NCI-H2196 treated with DMSO at 0.1 percent for 48 hours (cell line): ENCODE measurements around the gene AP1G2.
A peak's percentile ranks its signal among the peaks of the same experiment; 100 is the strongest.

Experiments used
- DNase-seq: peaks from one replicate; lab custom pipeline; 2025; ENCODE audit not compliant: unreplicated experiment; lab: John Stamatoyannopoulos, UW

The AP1G2 gene

DNA sequence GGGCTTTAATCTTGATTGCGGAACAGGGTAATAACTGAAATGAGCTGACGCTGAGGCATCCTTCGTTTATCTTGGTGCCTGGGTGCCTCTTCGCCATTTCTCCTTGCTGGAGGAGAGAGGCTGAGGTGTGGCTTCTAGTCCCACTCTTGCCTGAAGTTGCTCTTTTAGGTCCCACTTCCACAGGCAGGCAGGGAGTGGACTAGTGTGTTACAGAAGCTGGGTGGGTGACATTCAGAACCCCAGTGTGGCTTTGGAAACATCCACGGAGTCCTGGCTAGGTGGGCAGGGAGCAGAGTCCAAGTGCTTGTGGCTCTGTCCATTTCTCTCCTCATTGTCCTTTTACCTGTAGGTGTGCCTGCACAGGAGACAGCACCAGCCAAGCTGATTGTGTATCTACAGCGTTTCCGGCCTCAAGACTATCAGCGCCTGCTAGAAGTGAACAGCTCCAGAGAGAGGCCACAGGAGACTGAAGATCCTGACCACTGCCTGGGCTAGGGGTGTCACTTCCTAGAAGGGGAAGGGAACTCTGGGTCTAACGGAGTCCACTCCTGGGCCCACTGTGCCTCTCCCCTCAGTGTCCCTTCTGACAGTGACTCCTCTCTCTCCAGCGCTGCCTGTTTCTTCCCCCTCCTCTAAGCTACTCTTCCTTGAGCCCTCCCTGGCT lies 9.1 kb downstream of the AP1G2 start:
- no peak for DNase-seq

DNA sequence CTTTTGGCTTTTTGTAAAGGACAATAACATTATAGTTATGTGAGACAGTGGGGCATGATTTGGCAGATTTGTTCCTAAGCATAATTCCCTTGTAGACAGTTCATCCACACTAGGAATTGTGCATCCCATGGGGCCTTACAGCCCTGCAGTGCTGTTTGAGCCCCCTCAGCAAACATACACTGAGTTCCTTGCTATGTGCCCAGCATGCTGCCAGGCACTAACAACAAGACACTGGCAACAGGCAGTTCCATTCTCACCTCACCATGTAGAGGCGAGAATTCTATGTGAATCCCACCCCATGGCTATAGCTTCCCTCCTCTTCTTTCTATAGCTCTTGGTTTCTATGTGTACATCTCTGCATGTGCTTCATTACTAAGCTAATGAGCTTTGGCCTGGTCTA lies 9.6 kb downstream of the AP1G2 start:
- DNase-seq, result no peak

DNA sequence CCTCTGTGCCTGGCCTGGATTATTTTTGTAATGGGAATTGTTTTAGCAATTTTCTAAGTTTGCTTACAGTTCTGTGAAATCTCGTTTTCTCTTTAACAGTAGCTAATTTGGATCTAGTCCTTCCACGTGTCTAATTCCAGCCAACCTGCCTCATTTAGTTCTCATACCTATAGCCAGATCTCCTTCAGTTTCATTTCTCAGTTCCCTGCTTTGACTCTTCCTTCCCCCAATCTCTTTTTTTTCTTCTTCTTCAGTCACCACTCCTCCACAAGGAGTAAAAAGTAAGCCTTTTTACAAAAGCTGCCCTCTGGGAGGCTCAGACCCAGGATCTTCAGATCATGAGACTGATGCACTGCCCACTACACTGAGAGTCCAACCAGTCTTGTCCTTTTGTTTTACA lies 10.1 kb downstream of the AP1G2 start:
- DNase-seq, result no peak

DNA sequence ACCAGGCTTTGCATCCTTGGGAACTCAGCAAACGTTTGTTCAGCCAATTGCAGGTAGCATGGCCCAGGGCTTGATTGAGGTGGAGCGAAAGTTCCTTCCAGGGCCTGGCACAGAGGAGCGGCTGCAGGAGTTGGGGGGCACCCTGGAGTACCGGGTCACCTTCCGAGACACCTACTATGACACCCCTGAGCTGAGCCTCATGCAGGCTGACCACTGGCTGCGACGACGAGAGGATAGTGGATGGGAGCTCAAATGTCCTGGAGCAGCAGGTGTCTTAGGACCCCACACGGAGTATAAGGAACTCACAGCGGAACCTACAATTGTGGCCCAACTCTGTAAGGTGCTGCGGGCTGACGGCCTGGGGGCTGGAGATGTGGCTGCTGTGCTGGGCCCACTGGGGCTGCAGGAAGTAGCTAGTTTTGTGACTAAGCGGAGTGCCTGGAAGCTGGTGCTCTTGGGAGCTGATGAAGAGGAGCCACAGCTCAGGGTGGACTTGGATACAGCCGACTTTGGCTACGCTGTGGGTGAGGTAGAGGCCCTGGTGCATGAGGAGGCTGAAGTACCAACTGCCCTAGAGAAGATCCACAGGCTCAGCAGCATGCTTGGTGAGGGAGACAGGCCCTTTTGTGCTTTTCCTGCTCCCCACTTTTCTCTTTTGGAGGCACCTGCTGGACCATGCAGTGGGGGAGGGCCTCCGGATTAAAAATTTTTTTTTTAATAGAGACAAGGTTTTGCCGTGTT lies 10.7 kb downstream of the AP1G2 start:
- DNase-seq, result no peak

DNA sequence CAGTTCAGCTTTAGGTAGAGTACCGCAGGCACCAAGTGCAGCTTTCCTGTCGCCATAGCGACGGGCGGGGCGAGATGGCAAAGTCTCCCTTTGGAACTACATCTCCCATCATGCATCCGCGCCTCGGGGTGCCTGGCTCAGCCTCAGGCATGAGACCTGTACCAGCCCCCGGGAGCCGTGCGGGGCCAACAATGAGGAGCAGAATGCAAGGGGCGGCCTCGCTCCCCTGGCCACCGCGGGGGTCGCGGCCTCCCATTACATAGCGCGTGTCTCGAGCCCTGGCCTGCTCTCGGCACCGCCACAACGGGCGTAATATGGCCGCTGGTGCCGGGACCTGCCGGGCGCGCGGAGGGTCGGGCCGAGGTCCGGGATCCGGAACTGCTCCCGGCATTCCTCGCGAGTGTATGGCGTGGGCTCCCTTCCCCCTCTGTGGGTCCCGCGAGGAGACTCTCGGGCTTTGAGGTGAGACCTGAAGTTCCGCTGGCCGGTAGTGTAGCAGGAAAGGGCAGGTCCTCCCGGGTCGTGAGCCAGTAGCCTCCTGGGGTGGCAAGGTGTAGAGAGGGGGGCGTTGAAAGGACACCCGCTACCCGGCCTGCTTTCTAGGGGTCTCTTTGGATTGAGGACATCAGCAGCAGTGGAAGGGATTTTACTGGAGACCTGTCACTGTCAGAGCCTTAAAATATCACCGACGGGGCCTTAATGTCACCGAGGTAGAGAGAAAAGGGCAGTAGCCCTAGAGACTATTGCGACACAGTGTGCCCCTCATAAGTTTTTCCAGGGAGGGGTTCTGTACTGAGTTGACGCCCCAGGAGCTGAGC lies 11.5 kb downstream of the AP1G2 start, which contains the start of gene THTPA:
TSS of gene THTPA (plus strand) at position 390 of the 818 bp plus-strand sequence. CDS start 487 bp downstream, outside the sequence.
- peak; percentile 79 for DNase-seq

DNA sequence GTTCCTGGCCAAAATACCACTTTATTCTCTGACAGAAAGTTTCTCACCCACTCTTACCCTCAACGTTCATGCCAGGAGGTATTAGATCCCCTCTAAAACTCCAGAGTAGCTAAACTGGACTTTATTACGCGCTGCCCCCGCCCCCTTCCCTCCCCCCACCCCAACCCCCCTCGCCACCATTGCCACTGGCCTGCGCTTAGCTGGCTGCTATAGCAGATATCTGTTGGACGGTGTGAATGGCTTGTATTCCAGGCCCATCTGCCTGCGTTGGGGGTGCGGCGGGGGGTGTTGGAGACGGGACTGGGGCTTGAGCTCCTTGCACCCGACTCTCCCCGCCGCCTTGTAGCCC lies 12.1 kb downstream of the AP1G2 start:
- DNase-seq, result no peak

DNA sequence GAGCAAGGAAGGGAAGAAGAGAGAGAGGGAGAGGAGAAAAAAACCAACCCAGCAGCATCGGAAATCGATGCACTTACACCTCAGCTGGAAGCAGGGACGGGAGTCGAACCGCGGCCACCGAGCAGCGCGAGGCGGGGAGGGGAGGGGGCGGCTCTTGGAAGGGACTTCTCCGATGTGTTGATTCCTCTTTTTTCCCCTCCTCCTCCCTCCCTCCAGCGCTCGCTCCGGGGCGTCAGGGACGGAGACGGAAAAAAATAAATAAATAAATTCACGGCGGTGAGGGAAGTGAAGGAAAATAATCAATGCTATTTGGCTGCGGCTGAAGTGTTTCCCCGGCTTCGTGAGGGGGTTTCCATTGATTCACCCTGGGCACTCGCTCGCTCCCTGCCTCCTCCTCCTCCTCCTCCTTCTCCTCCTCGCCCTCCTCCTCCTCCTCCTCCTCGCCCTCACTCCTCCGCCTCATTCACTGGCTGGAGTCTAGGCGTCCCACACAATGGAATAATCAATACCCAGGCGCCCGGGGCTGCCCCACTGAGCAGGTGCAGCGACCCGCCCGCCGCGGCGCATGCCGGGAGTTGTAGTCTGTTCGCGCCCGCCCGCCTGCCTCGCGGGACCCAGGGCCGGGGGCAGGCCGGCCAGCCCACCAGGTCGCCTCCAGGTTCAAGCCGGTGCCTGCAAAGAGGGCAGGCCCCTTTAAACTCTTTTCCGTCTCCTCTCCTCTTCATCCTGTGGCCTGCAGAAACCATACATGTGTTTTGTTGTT lies 16.1 kb downstream of the AP1G2 start, which contains the start of gene ZFHX2:
TSS of gene ZFHX2 (minus strand) at position 500 of the 763 bp plus-strand sequence. CDS start 16,440 bp downstream, outside the sequence.
- peak; percentile 55 for DNase-seq

DNA sequence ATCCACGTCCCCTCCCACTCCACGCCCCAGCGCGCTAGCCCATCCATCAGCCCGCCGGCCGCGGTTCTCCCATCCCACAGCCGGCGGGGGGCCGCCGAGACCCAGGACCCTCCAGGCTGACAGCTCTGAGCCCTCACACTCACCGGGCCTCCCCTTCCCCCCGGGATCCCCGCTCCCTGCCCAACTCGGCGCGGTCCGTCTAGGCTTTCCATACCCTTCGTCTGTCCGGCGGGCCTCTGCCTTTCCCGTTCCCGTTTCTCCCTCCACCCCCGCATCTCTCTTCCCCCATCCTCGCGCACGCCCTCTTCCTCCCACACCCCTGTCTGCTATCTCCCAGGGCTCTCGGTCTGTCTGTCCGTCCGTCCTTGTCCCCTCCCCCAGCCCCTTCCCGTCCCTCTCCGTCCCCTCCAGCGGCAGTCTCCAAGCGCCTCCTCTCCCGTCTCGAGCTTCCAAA lies 16.8 kb downstream of the AP1G2 start:
- DNase-seq, result no peak

DNA sequence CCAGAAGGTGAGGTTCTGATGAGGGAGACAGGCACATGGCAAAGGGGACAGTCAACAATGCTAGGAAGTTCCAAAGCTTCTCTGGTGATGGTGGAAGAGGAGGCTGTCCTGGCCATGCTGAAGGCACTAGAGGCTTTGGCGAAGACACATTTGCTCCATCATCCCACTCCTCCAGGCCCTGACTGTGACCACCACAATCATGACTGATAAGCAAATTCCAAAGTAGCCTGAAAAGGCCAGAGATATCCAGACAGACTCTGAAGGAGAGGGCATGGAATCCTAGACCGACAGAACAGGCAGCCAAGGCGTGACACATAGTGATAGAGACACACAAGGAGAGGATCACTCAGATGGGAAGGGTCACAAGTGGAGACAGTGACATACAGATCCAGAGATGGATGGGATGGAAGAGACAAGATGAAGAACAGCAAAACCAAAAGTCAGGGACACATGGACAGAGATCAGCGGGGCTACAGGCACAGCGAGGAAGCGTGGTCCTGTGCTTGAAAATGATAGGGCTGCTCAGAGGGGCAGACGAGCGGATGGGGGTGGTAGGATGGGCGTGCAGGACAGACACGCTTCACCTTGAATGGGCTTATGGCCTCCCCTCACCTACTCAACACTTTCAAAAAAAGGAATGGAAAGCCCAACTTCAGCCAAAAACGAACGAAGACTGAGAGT lies 17.3 kb downstream of the AP1G2 start:
- DNase-seq, result no peak

DNA sequence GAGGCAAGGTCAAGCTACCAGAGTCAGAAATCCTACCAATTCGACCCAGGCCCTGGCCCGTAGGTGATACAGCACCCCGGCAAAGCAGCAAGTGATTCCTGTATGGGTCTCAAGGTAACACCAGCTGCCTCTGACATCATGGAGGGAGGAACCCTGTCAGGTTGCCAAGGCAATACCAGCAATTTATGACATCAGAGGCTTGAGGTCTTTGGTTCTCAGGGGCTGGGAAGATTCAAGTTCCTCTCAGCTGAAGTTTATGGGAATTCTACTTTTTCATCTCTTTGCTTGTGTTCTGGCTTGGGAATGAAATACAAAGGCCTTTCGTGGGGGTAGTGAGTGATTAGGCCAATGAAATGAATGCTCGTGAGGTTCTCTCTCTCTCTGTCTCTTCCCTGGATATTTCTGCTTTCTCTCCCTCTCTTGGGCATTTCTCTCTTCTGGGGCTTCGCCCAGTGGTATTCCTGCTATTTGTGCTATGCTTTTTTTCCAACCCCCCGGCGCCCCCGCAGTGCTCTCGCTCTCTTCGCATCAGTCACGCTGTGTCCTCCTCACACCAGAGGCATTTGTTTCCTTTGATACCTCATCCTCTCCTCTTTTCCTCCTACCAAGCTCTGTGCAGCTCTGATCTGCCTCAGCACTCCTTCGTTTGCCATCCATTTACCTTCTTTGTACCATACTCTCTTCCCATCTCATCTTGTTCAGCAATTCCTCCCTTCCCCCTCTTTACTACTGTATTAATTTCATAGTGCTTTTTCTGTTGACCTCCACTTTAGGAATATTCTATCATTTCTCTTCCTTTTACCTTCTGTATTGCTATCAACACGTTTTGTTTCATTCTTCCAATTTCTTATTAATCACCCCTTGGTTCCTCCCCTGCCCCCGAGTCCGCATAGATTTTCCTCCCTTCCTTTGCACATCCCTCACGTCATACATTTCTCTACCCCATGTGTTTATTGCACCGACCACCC lies 19.0 kb downstream of the AP1G2 start:
- peak; percentile 27 for DNase-seq

DNA sequence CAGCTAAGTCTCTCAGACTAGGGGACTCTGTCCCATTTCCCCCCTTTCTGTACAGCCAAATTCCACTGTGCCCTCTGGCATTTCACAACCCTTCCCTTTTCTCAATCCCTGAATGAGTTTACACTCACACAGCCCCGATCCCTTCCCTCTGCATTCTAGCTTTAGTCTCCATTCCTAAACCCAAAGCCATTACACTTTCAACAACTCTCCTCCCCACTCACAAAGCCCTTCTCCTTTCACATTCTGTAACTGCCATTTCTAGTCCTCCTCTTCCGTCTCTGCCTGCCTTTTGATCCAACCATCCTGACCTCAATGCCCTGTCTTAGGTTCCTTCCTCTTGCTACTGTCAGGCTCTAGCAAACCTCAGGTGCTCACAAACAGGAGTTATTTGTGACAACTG lies 19.7 kb downstream of the AP1G2 start:
- no peak for DNase-seq

DNA sequence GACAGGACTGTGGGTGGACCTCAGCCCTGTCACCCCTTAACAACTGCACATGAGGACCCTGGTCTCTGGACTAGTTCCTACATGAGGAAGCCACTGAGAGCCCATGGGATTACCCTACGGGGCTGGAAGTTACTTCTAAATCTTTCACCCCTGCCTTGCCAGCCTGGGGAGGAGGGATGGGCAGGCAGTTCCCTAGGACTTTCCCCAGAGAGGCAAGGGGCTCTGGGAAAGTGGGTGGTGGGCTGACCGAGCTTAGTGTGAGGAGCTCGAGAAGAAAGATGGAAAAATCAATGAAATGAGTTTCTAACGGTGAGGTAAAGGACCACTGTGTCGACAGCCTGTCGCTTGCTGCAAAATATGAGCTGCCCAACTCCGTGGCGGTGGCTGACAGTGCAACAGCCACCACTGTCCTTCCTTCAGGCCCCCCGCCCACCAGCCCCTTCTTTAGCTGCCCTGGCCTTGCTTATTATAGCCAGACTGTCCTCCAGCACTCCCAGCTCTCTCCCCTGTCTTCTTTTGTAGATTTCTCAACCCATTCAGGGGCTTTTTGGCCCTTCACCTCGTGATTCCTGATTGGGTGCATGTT lies 21.0 kb downstream of the AP1G2 start:
- no peak for DNase-seq

DNA sequence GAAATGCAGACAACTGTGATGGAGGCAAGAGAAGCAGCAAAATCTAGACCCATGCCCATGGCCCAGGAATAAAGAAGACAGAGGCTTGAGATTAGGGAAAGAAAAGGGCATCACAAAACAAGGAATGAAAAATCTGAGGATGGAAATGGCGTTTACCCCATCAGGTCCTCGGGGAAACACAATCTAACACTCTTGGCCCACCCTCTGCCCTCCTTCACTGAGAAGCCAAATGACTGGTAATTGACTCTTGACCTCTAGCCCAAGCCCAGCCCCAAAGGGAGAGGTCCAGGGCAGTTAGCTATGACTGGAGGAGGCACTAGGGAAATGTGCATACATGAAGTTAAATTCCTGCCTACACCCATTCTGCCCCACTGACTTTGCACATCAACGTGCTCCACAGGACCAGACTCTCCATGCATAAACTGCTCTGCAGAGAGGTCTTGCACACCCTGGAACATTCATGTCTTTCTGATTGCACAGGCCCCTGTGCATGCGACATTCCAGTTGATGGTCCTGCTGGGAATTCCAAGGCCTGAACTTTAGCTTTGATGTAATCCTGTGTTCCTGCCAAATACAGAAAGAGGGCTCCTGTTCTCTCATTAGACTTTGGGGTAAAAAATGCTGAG lies 21.7 kb downstream of the AP1G2 start:
- no peak for DNase-seq

DNA sequence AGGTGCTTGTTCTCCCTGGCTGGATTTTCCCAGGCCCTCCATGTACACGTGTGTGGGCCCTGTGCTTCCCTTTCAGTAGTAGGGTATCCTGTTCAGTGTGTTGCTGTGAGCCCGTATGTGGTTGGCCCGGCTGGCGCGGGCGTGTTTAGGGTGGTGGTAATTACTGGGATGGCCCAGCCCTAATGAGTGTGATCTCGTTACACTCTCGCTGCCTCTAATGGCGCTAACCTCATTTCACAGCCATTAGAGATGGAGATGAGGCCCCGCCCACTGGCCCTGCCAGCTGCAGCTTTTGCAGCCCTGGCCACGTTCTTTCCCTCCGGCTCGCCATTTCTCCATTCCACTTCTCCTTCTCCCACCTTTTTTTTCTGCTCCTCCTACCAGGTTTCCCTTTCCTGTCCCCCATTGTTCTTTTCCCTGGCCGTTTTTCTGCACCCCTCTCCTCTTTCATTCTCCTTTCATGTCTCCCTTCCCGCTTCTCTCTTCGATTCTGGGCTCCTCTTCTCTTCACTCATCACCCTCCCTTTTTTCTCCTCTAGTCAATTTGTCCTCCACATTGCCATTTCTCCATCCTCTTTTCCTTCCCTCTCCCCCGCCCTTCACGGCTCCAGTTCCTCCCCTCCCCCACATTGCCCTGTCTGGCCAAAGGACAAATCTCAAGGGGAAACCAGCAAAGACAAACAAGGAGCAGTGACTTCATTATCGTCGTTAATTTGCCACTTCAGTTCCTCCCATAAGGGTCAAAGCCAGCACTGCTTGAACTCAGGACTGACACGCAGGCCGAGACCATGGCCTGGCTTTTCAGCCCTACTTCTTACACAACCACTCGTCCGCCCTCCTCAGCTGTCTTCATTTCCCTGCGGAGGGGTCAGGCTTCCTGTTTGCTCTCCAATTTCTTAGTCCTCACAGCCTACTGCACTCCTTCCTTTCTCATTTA lies 22.8 kb downstream of the AP1G2 start:
- peak; percentile 91 for DNase-seq

DNA sequence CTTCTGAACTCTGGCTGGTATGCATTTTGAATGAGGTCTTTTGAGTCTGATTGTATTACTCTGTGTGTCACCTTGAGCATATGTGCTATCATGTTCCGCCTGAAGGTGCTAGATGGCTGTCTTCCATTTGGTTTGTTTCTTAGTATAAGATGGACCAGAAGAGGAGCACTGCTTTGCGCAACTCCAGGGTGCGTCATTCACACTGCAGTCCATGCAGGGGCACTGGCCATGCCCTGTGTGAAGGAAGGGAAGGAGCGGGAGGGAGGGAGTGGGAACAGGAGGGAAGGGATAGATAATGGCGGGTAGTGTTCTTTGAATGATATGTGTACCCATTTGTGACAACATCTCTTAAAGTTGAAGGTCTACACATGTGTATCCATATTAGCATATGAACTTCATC lies 24.2 kb downstream of the AP1G2 start:
- no peak for DNase-seq

DNA sequence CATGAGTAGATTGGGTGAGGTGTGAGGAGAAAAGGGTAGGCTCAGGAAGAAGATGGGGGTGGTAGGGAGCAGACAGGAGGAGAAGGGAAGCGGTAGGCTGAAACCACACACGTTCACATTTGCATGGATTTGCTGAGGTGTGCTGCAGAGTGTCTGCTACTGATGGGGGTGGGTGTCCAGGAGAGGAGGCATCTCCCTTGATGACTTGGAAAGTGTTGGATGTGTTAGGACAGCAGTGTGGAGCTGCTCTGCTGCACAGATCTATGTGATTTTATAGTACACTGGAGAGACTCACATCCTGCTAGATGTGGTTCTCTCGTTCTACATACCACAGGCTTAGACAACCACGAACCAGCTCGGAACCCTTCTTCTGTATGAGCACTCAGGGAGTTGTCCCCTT lies 25.3 kb downstream of the AP1G2 start:
- DNase-seq, result no peak

DNA sequence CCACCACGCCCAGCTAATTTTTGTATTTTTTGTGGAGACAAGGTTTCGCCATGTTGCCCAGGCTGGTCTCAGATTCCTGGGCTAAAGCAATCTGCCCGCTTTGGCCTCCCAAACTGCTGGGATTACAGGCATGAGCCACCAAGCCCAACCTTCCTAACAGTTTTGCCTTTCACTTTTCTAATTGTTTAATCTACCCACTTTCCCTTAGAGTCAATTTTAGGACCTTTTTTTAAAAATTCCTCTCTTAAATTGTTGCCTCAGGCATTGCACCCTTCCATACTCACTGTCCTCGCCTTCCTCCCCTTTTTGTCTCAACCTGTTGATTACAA lies 27.5 kb downstream of the AP1G2 start:
- no peak for DNase-seq
